Neural cell (in vitro differentiated cells): ENCODE measurements around the gene ZDHHC23. TPM values are rescaled to one million over a fixed set of nuclear protein-coding genes. Genes with fewer than 3 reads are reported as not detected.

Source experiments
- H2AFZ ChIP-seq: fragments of 200-600, 300-800 bp; sonication (generic), shearing (Covaris generic); 2 replicates; pipeline ENCODE4 v1.6.0; 2014; ENCODE audit warnings: low read depth, mild to moderate bottlenecking, antibody characterized with exemption, low read length, moderate library complexity
- H3F3A ChIP-seq: fragments of 200-600 bp; shearing (Covaris generic); 2 replicates; pipeline ENCODE4 v1.6.1; 2016; ENCODE audit warnings: mild to moderate bottlenecking, moderate library complexity, mixed read lengths, antibody characterized with exemption, low read length; ENCODE audit not compliant: insufficient read depth, poor library complexity, severe bottlenecking
- H3K27ac ChIP-seq: fragments of 200-600, 300-800 bp; sonication (generic), shearing (Covaris generic); 2 replicates; pipeline ENCODE4 v1.5.1; 2014; ENCODE audit warnings: mild to moderate bottlenecking, low read length, moderate library complexity
- H3K27me3 ChIP-seq: fragments of 300-800, 200-600 bp; sonication (generic), shearing (Covaris generic); 2 replicates; pipeline ENCODE4 v1.6.0; 2014; ENCODE audit warnings: mild to moderate bottlenecking, low read depth, low read length, moderate library complexity; ENCODE audit not compliant: insufficient read depth
- H3K36me3 ChIP-seq: fragments of 300-800, 200-600 bp; sonication (generic), shearing (Covaris generic); 2 replicates; pipeline ENCODE4 v1.5.1; 2014; ENCODE audit warnings: mild to moderate bottlenecking, antibody characterized with exemption, low read length, moderate library complexity; ENCODE audit not compliant: insufficient read depth
- H3K4me2 ChIP-seq: fragments of 300-800, 200-600 bp; sonication (generic), shearing (Covaris generic); 2 replicates; pipeline ENCODE4 v1.6.0; 2014; ENCODE audit warnings: mild to moderate bottlenecking, low read length
- H3K4me3 ChIP-seq: fragments of 300-800, 200-600 bp; sonication (generic), shearing (Covaris generic); 2 replicates; pipeline ENCODE4 v1.5.1; 2014; ENCODE audit warnings: mild to moderate bottlenecking, low read length, moderate library complexity
- H3K79me2 ChIP-seq: fragments of 200-600 bp; shearing (Covaris generic); replicated peaks from 2 replicates; pipeline ENCODE4 v1.6.0; 2014; ENCODE audit warnings: mild to moderate bottlenecking, low read length, moderate library complexity; ENCODE audit not compliant: insufficient read depth
- H3K9ac ChIP-seq: fragments of 300-800, 200-600 bp; sonication (generic), shearing (Covaris generic); 2 replicates; pipeline ENCODE4 v1.6.1; 2016; ENCODE audit warnings: mild to moderate bottlenecking, low read length, mixed read lengths
- H3K9me2 ChIP-seq: fragments of 200-600 bp; shearing (Covaris generic); 2 replicates; pipeline ENCODE4 v1.6.1; 2016; ENCODE audit warnings: mild to moderate bottlenecking, low read length, mixed read lengths; ENCODE audit not compliant: insufficient read depth
- H3K9me3 ChIP-seq: fragments of 200-600, 300-800 bp; sonication (generic), shearing (Covaris generic); 2 replicates; pipeline ENCODE4 v1.6.1; 2016; ENCODE audit warnings: mild to moderate bottlenecking, mixed run types, low read length, moderate library complexity, mixed read lengths
- H4K20me1 ChIP-seq: fragments of 200-600 bp; shearing (Covaris generic); 2 replicates; pipeline ENCODE4 v1.6.1; 2016; ENCODE audit warnings: mild to moderate bottlenecking, mixed run types; ENCODE audit not compliant: insufficient read depth
- EP300 ChIP-seq: fragments of 450-650 bp; conservative IDR thresholded peaks from 2 replicates; pipeline ENCODE4 v1.6.1; 2014; ENCODE audit warnings: antibody characterized with exemption, mild to moderate bottlenecking, moderate library complexity; ENCODE audit not compliant: poor library complexity, severe bottlenecking
- EZH2 ChIP-seq: fragments of 200-600, 300-800 bp; shearing (Covaris generic), sonication (generic); IDR thresholded peaks from 2 replicates; pipeline ENCODE4 v1.6.1; 2014; ENCODE audit warnings: antibody characterized with exemption, low read length, borderline replicate concordance, mild to moderate bottlenecking; ENCODE audit not compliant: insufficient read depth, poor library complexity, severe bottlenecking
- MXI1 ChIP-seq: fragments of 450-650 bp; conservative IDR thresholded peaks from 2 replicates; pipeline ENCODE4 v1.6.1; 2014; ENCODE audit warnings: antibody characterized with exemption, mild to moderate bottlenecking; ENCODE audit not compliant: poor library complexity, severe bottlenecking
- POLR2AphosphoS5 ChIP-seq: IDR thresholded peaks from 2 replicates; pipeline ENCODE4 v1.6.1; 2012
- RAD21 ChIP-seq: fragments of 450-650 bp; conservative IDR thresholded peaks from 2 replicates; pipeline ENCODE4 v1.6.1; 2014; ENCODE audit warnings: antibody characterized with exemption, mild to moderate bottlenecking, moderate library complexity
- REST ChIP-seq: IDR thresholded peaks from 2 replicates; pipeline ENCODE4 v1.6.1; 2012; ENCODE audit warnings: borderline replicate concordance
- SMC3 ChIP-seq: fragments of 450-650 bp; conservative IDR thresholded peaks from 2 replicates; pipeline ENCODE4 v1.6.1; 2014; ENCODE audit warnings: antibody characterized with exemption, mild to moderate bottlenecking, moderate library complexity; ENCODE audit not compliant: poor library complexity
- TAF1 ChIP-seq: IDR thresholded peaks from 2 replicates; pipeline ENCODE4 v1.6.1; 2012; ENCODE audit warnings: low read depth
- polyA plus RNA-seq: library from polyadenylated mRNA; depleted of rRNA; stranded (reverse); fragments of >200 nt; gene quantifications from 2 replicates; pipeline ENCODE4 v1.2.3, GENCODE V29; 2014
- TF ChIP-seq, protein P1 (sequence below): fragments of 450-650 bp; IDR thresholded peaks from 2 replicates; pipeline ENCODE4 v1.5.1; 2014; ENCODE audit warnings: antibody characterized with exemption, mild to moderate bottlenecking, moderate library complexity; ENCODE audit not compliant: poor library complexity, severe bottlenecking

ZDHHC23 gene
- polyA plus RNA-seq, 1 donor from 2014 or later = 11.5 TPM

DNA sequence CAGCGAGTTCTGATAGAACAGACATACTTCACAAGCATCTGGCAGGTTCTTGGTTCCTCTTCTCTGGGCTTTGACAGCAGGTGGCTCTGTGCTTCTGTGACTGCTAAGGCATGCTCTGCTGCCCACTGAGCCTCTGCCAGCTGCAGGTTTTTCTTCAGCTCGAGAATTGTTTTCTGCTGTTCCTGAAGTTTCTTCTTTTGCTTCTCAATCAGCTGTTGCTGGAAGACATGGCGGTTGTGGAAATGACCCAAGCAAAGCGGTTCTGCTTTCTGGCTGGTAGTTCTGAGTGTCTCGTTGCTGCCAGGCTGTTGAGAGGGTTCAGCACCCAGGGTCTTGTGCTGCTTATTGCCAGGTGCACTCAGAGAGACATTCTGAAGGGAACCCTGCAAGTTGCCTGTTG, 57.7 kb downstream of the ZDHHC23 start:
- Histone ChIP-seq H3K4me2 (no peak overlapping the region), H2AFZ (no peak overlapping the region), H4K20me1 (no peaks in the 10 kb centered on the region), H3K9ac (no peak overlapping the region), H3K27me3 (no peaks in the 10 kb centered on the region), H3K9me2 (no peaks in the 10 kb centered on the region), H3K9me3 (no peaks in the 10 kb centered on the region), H3K27ac (no peak overlapping the region), H3K36me3 (peaks cover 4% of the 10 kb centered on the region), H3F3A (no peaks in the 10 kb centered on the region), H3K79me2 (no peaks in the 10 kb centered on the region), H3K4me3 (no peak overlapping the region)
- TF ChIP-seq TAF1 (no peak), EP300 (no peak), SMC3 (no peak), POLR2AphosphoS5 (no peak), MXI1 (no peak), REST (no peak), RAD21 (no peak), EZH2 (no peak)
- TF ChIP-seq, protein P1, sequence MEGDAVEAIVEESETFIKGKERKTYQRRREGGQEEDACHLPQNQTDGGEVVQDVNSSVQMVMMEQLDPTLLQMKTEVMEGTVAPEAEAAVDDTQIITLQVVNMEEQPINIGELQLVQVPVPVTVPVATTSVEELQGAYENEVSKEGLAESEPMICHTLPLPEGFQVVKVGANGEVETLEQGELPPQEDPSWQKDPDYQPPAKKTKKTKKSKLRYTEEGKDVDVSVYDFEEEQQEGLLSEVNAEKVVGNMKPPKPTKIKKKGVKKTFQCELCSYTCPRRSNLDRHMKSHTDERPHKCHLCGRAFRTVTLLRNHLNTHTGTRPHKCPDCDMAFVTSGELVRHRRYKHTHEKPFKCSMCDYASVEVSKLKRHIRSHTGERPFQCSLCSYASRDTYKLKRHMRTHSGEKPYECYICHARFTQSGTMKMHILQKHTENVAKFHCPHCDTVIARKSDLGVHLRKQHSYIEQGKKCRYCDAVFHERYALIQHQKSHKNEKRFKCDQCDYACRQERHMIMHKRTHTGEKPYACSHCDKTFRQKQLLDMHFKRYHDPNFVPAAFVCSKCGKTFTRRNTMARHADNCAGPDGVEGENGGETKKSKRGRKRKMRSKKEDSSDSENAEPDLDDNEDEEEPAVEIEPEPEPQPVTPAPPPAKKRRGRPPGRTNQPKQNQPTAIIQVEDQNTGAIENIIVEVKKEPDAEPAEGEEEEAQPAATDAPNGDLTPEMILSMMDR = no peak

DNA sequence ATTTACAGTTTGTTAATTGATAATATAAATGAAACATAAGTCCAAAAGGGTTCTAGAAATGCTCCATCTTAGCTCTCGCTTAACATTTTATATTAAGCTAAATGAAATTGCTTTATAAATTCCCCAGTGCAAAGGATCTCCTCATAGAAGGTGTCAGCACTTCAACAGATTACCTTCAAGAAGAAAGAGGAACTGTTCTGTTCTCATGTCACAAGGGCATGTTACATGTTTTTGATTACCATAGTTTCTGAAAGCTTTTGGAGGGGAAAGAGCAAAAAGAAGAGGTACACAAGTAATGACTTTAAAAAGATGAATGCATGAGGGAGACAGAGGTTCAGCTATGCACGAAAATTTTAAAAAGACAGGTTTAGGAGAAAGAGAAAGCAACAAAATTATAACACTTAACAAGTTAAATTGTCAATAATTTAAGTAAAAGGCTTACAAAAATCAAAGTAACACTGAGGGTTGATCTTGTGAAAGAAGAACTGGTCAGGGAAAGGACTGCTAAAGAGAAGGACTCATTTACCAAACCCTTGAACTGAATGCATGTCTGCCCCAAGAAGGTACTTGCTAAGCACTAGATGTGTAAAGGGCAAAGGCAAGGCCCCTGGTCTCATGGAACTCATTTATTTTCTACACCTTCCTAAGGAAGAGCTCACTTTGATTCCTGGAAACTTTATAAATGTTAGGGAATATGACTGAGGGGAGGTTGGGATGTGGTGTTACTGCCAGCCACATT, 63.4 kb downstream of the ZDHHC23 start:
- H3K79me2 ChIP-seq = no peaks in the 10 kb centered on the region
- H3K27ac ChIP-seq = no peak overlapping the region
- H3K9me2 ChIP-seq = no peaks in the 10 kb centered on the region
- peaks cover 4% of the 10 kb centered on the region for H3K36me3 ChIP-seq
- H3K27me3 ChIP-seq = no peaks in the 10 kb centered on the region
- H3K4me2 ChIP-seq = no peak overlapping the region
- H4K20me1 ChIP-seq = no peaks in the 10 kb centered on the region
- no peak overlapping the region for H2AFZ ChIP-seq
- no peaks in the 10 kb centered on the region for H3F3A ChIP-seq
- no peaks in the 10 kb centered on the region for H3K9me3 ChIP-seq
- no peak overlapping the region for H3K9ac ChIP-seq
- TF ChIP-seq, protein P1 = no peak
- no peak for TF ChIP-seq TAF1
- no peak for TF ChIP-seq EZH2
- TF ChIP-seq SMC3 = no peak
- no peak for TF ChIP-seq RAD21
- no peak for TF ChIP-seq MXI1
- TF ChIP-seq POLR2AphosphoS5 = no peak
- no peak for TF ChIP-seq EP300
- TF ChIP-seq REST = no peak
- no peak overlapping the region for H3K4me3 ChIP-seq
